Spleen (tissue), 7 donors: ENCODE data around the gene ASB6.

Source experiments
- POLR2A ChIP-seq, 3 donors: fragments of 450-650 bp; IDR thresholded peaks; one replicate each; pipeline ENCODE4 v1.5.1; 2017; ENCODE audit warnings: antibody characterized with exemption in 3 of 3, mild to moderate bottlenecking in 1 of 3
- TF ChIP-seq, protein P1 (sequence below), 11 experiments: fragments of 200-600 bp in 7 of 11; fragments of 450-650 bp in 4 of 11; sonication (generic) in 4 of 11; IDR thresholded peaks in 8 of 11; conservative IDR thresholded peaks in 3 of 11; 1 replicate in 7 of 11; 2 replicates in 4 of 11; pipeline versions ENCODE4 v1.4.0 to v1.8.0; 2016 to 2021; ENCODE audit warnings: antibody characterized with exemption in 11 of 11, inconsistent platforms in 4 of 11, mild to moderate bottlenecking in 1 of 11
- donor health status: DM: no; HTN: no; CAD: no; lungs with moderate emphysema.
- donor health status: DM: no; HTN: no; CAD: no.
- donor health status: DM: no; HTN: no; CAD: no.

DNA sequence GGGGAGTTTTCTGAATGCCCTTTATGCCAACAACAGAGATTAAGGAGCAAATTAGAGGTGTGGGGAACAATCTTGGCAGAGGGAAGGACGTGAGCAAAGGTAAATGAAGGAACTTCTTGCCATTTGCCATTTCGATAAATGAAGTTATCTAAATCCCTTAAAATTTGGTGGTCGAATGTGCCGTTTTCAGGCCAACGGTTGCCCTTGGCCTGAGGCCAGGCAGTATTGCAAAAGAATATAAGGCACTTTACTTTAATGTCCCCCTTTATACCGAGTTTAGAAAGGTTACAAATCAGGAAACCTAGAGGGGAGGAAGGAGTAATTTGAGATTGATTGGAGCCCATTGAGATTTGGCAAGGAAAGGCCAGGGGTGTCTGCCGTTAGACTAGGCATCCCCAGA, 47.3 kb downstream of the ASB6 start:
- no peak for TF ChIP-seq POLR2A (IDR thresholded peaks at IDR 0.05)
- TF ChIP-seq, protein P1, sequence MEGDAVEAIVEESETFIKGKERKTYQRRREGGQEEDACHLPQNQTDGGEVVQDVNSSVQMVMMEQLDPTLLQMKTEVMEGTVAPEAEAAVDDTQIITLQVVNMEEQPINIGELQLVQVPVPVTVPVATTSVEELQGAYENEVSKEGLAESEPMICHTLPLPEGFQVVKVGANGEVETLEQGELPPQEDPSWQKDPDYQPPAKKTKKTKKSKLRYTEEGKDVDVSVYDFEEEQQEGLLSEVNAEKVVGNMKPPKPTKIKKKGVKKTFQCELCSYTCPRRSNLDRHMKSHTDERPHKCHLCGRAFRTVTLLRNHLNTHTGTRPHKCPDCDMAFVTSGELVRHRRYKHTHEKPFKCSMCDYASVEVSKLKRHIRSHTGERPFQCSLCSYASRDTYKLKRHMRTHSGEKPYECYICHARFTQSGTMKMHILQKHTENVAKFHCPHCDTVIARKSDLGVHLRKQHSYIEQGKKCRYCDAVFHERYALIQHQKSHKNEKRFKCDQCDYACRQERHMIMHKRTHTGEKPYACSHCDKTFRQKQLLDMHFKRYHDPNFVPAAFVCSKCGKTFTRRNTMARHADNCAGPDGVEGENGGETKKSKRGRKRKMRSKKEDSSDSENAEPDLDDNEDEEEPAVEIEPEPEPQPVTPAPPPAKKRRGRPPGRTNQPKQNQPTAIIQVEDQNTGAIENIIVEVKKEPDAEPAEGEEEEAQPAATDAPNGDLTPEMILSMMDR (IDR thresholded peaks at IDR 0.05 in 8 of 11, conservative IDR thresholded peaks at IDR 0.05 in 3 of 11) = no peak
